ENCODE measurements around the gene XRCC4. TPM values are rescaled to one million over a fixed set of nuclear protein-coding genes. Genes with fewer than 3 reads are reported as not detected.

XRCC4 gene
- total RNA-seq, 1 experiment from 2014 or later, result 10.8 TPM

- Mint-ChIP-seq H3K36me3 (ENCODE audit: insufficient read depth in 1 of 3, low read depth in 3 of 3) (peaks cover 13 to 27% (median 14%) of the 10 kb centered on the region in 3 experiments), H3K9me3 (peaks cover 13 to 14% of the 10 kb centered on the region in 2 experiments; a peak in 4 of 5 replicates), H3K27me3 (ENCODE audit: low read depth) (no peaks in the 10 kb centered on the region), H3K4me3 (no peak overlapping the region), H3K27ac (no peak overlapping the region), H3K4me1 (peaks cover 4 to 11% of the 10 kb centered on the region in 2 experiments)
- Histone ChIP-seq H3K4me2 (ENCODE audit: insufficient read depth, insufficient read length, low read length) (no peak overlapping the region), H4K91ac (ENCODE audit: insufficient read length, low read depth, low read length) (no peak overlapping the region), H3K9ac (ENCODE audit: extremely low read depth, insufficient read length, low read length) (no peak overlapping the region), H3K9me3 (ENCODE audit: control insufficient read depth, low read depth, low read length) (peaks cover 7% of the 10 kb centered on the region), H3K14ac (ENCODE audit: insufficient read depth, low read length) (no peak overlapping the region), H3K4ac (ENCODE audit: low read depth, low read length) (no peak overlapping the region), H3K27me3 (ENCODE audit: insufficient read depth, low read length) (no peaks in the 10 kb centered on the region), H3K56ac (ENCODE audit: insufficient read length, low read depth, low read length) (no peak overlapping the region), H3K4me1 (ENCODE audit: insufficient read depth, low read length) (no peaks in the 10 kb centered on the region), H3T11ph (ENCODE audit: low read length) (no peak overlapping the region), H2AFZ (ENCODE audit: low read length) (no peak overlapping the region), H4K20me1 (ENCODE audit: control insufficient read depth, insufficient read depth, insufficient read length) (no peaks in the 10 kb centered on the region), H3K18ac (ENCODE audit: insufficient read length, low read depth, low read length) (no peak overlapping the region), H2AK5ac (ENCODE audit: insufficient read length, low read length) (no peak overlapping the region), H3K23me2 (ENCODE audit: insufficient read length, low read depth, low read length, poor library complexity, severe bottlenecking) (no peaks in the 10 kb centered on the region), H3K23ac (ENCODE audit: insufficient read length, low read depth, low read length) (no peak overlapping the region), H2BK120ac (ENCODE audit: low read depth, low read length, poor library complexity, severe bottlenecking) (no peak overlapping the region), H3K27ac (ENCODE audit: insufficient read length, low read depth, low read length) (no peak overlapping the region), H2BK20ac (ENCODE audit: low read depth, low read length, poor library complexity, severe bottlenecking) (no peak overlapping the region), H2BK12ac (ENCODE audit: insufficient read length, low read depth, low read length) (no peak overlapping the region), H4K5ac (ENCODE audit: insufficient read length, low read depth, low read length) (no peak overlapping the region), H4K8ac (replicated peaks; ENCODE audit: insufficient read length, low read depth, low read length) (no peak overlapping the region), H3K79me2 (ENCODE audit: insufficient read depth, low read length) (no peaks in the 10 kb centered on the region), H3K79me1 (ENCODE audit: insufficient read depth, low read depth, low read length, poor library complexity, severe bottlenecking) (no peaks in the 10 kb centered on the region), H2BK5ac (ENCODE audit: insufficient read length, low read length) (no peak overlapping the region), H2BK15ac (ENCODE audit: low read depth, low read length) (no peak overlapping the region)
- TF ChIP-seq, protein P1, sequence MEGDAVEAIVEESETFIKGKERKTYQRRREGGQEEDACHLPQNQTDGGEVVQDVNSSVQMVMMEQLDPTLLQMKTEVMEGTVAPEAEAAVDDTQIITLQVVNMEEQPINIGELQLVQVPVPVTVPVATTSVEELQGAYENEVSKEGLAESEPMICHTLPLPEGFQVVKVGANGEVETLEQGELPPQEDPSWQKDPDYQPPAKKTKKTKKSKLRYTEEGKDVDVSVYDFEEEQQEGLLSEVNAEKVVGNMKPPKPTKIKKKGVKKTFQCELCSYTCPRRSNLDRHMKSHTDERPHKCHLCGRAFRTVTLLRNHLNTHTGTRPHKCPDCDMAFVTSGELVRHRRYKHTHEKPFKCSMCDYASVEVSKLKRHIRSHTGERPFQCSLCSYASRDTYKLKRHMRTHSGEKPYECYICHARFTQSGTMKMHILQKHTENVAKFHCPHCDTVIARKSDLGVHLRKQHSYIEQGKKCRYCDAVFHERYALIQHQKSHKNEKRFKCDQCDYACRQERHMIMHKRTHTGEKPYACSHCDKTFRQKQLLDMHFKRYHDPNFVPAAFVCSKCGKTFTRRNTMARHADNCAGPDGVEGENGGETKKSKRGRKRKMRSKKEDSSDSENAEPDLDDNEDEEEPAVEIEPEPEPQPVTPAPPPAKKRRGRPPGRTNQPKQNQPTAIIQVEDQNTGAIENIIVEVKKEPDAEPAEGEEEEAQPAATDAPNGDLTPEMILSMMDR (conservative IDR thresholded peaks at IDR 0.05), result no peak
- no CpG with 5 or more reads among the region's 1 CpG for WGBS (ENCODE audit: extremely low coverage, insufficient read length, low lambda C conversion rate)
- DNase-seq, result no peak
These were observed 286.5 kb downstream of the XRCC4 start for GRCh38 chr5:83363886-83364275.
